HuH-7 (cell line): ENCODE results near the gene MAD1L1.

Source experiments
- DNase-seq: peaks from one replicate; pipeline ENCODE4 v3.0.0; 2011; ENCODE audit warnings: low spot score

Gene MAD1L1

DNA sequence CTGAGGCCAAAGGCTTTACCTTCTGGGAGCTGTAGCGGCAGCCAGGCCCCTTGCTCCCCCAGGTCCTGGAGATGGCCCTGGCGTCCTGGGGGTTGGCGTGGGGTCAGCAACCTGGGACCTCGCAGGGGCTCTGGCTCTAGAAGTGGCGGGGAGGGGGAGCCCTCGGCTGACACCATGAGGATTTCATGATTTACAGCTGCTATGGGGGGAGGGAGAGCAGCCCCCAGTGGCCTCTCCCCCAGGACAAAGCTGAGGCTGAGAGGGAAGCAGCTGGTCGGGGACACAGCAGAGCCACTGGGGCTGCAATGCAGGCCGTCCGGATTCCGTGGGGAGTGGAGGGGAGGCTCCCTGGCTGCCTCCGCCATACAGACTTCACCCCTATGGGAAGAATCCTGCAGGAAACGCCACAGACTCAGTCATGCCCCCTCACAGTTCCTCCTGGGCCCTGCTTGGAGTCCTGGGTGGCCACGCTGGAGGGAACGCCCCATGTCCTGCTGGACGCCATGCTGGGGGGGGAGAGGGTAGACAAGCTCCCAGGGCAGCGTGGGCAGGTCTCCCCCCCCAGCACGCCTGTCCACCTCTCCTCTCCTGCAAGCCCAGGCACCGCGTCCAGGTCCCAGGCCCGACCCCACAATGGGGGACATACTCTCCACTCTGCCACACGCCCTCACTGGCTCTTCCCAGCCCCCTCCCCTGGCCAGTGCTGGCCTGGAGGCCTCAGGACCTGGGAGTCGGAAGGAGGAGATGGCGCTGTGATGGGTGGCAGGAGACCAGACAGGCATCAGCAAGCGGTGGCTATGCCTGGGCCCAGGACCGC, 319.1 kb downstream of the MAD1L1 start:
- no peak for DNase-seq

DNA sequence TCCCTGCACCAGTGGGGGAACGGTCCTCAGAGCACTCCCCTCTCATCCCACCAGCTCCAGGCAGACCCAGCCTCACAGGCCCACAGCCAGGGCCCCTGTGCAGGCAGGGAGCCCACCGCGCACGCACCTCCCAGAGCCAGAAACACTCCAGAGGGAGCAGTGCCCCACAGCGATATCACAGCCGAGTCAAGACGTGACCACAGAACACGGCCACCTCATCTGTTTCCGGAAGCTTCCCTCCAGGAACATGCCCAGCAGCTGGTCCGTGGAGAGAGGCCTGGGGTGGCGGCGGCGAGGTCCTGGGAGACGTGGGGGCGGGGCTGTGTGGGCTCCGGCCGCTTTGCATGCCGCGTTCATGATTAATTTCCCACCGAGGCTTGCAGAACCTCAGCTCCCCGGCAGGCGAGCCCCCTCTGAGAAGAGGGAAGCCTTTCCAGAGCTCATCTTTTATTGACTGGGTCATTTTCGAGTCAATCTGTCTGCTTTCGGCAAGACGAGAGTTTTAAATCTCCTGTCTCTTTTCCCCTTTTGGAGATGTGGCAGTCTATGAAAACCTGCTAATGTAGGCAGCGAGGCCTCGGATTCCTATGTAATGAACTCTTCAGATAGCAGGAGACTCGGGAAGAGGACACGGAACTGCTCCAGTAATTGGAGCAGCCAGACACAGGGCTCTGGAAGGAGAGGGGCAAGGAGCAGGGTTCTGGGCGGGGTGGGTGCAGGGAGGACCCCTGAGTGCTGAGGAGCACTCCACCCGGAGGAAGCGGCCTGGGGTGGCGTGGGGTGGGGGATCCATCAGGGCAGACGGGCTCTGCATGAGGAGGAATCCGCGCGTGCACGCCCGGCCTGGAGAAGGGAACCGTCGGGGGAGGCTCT, 319.9 kb downstream of the MAD1L1 start:
- no peak for DNase-seq

GRCh38 chr7:1911571-1911970, 321.2 kb downstream of the MAD1L1 start:
- no peak for DNase-seq

DNA sequence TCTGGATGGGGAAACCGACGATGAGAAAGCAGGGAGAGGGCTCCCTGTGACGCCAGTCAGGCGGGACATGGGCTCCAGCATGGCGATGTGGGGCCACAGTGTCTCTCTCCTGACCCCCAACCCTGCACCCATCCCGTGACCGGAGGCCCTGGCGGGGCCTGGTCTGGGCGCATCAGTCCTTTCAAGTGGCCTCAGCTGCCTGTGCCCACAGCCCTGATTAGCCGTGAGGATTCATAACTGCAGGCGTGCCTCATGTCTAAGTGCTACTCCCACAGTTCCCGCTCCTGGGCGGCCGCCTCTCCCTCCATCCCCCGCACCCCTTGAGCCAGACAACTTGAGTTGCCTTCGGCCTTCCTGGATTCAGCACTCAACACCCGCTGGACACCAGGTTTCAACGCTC, 321.9 kb downstream of the MAD1L1 start:
- no peak for DNase-seq

GRCh38 chr7:1910081-1910685, 322.6 kb downstream of the MAD1L1 start:
- no peak for DNase-seq

DNA sequence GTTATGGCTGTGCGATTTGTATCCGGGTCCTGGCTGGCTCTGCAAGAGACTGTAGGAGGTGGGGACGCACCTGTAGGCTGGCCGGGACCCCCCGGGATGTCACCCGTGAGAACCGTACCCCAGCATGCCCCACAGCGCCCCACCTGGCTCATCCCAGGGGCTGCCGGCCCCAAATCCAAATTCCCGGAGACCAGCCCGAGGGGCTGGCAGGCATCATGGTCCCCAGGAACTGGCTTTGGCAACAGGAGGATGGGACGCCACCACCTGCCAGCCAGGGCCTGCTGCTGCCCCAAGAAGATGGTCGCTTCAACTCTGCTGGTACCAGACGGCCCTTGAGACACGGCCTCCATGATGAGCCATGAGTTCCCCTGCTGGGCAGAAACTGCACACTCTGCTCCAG, 323.3 kb downstream of the MAD1L1 start:
- no peak for DNase-seq

- no peak for DNase-seq
Observed at GRCh38 chr7:1908823-1909420, 323.8 kb downstream of the MAD1L1 start.

DNA sequence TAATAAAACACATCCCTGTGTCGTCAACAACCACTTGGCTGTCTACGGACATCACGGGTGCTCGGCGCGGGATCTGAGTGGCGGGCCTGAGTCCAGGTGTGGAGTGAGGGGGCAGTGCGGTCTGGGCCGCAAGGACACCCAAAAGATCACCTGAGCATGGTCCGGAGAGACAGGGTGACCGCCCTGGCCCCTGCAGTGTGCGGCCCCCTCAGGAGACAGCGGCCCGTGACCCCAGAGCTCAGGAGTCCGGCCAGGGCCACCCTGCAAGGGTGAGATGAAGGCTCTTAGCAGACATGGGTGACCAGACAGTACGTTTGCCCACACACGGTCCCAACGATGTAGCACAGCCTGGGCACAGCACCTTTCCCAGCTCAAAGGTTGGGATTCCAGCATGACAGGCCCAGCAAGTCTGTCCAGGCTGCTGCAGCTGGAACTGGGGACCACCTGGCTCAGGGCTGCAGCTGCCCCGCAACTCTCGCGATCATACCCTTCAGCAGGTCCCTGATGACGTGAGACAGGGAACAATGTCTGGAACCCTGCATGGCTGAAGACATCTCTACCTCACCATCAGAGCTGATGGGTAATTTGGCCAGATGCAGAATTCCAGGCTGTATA, 324.9 kb downstream of the MAD1L1 start:
- no peak for DNase-seq

GRCh38 chr7:1906988-1907745, 325.6 kb downstream of the MAD1L1 start:
- DNase-seq, result no peak

DNA sequence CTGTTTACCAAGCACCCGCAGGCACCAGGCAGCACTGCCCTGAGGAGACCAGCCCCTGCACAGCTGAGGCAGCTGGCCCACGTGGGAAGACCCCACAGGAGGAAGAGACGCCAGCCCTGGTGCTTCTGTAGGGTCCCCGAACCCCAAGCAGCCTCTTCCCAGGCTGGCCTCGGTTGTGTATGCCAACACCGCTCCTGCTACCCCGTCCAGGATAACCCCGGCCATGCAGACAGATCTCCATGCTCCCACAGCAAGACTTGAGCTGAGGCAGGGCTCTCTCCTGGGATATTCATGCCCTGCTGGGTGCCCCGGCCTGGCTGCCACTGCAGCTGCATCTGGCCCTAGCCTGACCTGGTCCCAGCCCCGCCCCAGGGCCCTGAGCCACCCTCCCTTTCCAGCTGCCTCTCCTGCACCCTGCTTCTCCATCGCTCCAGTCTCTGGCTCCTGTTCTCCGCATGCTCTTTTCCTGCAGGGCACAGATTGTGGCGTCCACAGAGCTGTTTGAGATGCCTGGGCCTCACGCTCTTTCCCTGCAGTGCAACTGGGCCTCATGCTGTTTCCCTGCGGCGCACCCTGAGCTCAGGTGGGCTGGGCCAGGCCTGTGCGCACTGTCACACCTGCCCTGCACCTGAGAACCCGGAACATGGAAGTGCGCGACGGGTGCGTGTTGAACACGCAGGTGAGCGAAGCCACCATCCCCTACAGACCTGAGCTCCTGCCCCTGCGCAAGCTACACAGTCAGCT, 326.5 kb downstream of the MAD1L1 start:
- no peak for DNase-seq

DNA sequence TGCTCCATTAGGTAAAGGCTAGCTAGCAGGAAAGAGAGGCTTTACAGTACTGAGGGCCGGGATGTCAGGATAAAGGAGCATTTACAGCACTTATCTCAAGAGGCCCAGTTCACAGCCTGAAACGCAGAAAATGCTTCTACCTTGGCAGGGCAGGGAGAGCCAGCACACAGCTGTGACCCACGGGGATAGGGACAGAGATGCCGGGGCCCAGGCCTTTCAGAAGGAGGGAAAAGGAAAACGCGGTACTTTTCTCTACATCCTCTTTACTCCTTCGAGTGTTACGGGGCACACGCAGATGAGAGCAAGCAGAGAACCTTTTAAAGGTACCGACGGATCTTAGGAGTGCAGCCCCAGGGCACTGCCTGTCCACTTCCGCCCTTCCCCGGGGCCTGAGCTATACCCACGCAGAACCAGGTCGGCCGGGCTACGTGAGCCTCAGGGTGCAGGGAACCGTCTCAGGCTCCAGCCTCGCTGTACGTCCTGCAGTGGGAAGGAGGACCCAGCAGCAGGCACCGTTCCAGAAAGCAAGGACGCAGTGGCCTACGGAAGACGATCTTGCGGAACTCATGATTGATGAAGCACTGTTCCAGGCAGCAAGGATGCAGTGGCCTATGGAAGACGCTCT, 330.4 kb downstream of the MAD1L1 start:
- DNase-seq, result no peak

DNA sequence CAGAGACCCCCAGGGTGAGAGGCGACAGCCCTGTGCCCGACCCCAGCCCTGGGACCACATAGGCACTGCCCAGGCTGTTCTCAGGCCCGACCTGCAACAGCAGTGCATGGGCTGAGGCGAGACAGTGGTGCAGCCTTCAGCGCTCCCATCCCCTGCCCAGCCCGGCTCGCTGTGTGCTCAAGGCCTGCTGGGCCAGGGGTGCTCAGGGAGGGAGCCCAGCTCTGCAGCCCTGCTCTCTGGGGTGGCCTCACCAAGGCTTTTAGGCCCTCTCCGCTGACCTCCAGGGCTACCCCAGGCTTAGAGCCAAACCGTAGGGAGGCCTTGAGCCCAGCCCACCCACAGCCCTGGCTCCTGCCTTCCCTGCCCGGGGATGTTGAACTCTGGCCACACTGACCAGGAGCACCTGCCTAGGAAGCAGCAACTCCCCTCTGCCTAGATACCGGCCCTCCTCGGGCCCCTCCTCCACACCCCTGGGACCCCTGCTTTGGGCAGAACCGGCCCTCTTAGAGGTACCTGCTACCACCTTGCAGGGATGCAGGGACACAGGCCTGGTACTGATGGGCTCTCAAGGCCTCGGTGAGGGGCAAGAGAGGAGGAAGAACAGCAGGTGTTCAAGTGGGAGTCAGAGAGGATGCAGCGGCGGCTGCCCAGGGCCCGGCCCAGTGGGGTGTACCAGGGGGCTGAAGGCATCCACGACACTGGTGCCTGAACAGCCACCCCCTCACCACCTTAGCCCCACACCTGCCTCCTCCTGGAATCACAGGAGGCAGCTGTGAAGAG, 331.1 kb downstream of the MAD1L1 start:
- no peak for DNase-seq

GRCh38 chr7:1900847-1901246, 331.9 kb downstream of the MAD1L1 start:
- DNase-seq, result no peak

DNA sequence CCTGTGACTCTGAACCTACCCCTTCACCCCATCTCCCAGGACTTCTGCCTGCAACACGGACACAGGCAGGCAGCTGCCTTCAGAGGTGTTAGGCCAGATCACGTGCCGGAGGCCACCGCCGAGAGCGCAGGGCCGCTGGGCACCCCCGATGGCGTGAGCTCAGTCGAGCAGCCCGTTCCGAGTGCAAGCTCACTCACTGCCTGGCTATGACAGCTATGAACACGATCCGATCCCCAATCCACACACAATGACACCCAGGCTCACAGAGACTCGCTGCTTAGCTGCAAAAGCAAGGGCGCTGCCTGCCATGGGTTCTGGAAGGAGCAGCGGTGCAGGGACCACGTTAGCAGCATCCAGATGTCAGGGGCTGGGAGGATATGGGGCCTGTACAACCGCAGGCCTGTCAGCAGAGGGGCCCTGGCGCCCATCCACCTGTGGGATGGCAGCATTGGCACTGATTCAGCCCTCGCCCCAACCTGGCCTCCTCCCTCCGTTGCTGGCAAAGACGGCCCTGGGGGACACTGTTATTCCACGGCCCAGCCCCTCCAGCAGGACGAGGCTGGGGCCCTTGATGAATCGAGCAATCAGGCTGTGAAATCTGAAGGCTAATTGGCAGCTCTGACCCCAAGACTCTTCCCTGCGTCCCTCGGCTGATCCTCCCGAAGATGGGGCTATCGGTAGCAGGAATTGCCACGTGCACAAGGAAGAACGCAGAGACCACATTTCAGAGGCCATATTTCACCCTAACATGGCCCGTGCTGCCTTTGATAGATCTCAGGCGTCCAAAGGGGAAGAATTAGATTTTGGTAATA, 332.6 kb downstream of the MAD1L1 start:
- no peak for DNase-seq

DNA sequence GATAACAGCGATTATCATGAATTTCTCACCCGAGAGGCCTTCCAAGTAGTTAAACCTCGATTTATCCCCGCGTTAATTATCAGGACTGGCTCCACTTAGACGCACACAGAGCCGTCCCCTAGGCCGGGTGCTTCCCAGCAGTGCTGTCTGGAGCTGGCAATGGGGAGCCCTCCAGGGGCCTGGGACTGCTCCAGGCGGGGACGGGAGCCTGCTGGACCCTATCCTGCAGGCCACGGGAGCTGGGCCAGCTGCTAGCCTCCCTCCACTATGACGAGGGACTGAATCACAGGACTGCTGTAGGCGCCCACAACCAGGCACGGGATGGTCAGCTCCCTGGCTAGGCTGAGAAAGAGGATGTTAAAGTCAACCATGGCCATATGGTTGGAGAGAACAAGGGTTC, 333.5 kb downstream of the MAD1L1 start:
- DNase-seq, result no peak

GRCh38 chr7:1898628-1899185, 334.0 kb downstream of the MAD1L1 start:
- no peak for DNase-seq

DNA sequence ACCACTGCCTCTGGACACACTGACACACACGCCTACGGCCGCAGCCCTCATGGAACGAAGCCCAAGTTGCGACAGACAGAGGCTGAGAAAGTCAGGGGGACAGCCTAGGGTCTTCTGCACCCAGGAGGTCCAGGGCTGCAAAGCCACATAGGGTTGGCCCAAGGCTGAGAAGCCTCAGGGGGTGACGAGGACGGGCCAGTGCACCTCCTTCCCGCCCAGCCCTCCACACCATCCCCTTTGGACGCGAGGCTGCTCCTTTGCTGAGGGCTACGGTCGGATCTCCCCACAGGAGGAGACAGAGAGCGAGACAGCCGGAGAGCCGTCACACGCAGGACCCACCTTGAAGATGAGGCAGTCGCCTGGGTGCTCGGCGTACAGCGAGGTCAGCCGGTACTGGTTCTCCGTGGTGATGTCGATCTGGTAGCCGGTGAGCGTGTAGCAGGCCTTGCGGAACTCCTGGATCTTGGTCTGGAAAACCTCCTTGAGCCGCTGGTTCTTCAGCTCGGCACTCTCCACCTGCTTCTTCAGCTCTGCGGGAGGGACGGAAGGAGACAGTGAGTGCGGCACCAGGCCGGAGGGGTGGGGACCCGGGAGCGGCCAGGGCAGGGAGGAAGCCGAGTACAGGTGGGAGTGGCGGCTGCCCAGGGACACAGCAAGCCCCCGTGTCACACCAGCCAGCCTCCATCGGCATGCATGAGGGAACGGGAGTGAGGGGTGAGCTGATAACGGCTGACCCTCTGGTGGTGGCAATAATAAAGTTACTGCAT, 334.7 kb downstream of the MAD1L1 start:
- no peak for DNase-seq
